Motor neuron (in vitro differentiated cells): ENCODE measurements around the gene OR1Q1. TPM values are rescaled to one million over a fixed set of nuclear protein-coding genes. Genes with fewer than 3 reads are reported as not detected.

Experiments
- total RNA-seq, 8 experiments: library from RNA; unstranded; fragments of 300-600 nt; gene quantifications; 2 replicates each; pipeline versions ENCODE4 v1.2.3 to v1.2.4, GENCODE V29; 2022

OR1Q1 gene
- total RNA-seq, 8 experiments from 2014 or later, result 0.97 TPM; not detected in 7

Other genes with a start within 250 kb of the OR1Q1 start
- 1 to 10 TPM in 2 of 8 experiments, under 1 TPM in 6; 0.05 to 3.2 (median 0.24) TPM for gene PTGS1, start 243.7 kb upstream of the OR1Q1 start, total RNA-seq
- gene OR1J1, start 136.8 kb upstream of the OR1Q1 start, total RNA-seq, result under 1 TPM in 2 of 8 experiments, not detected in 6; 0.33 to 0.80 TPM
- not detected for gene OR1J2, start 103.9 kb upstream of the OR1Q1 start, total RNA-seq
- gene OR1J4, start 95.6 kb upstream of the OR1Q1 start, total RNA-seq, result 1 to 10 TPM in 1 of 8 experiments, under 1 TPM in 1, not detected in 6; 0.21 to 1.3 TPM
- under 1 TPM in 3 of 8 experiments, not detected in 5; 0.23 to 0.49 (median 0.43) TPM for gene OR1N1, start 87.4 kb upstream of the OR1Q1 start, total RNA-seq
- gene OR1N2, start 61.6 kb upstream of the OR1Q1 start, total RNA-seq, result under 1 TPM in 2 of 8 experiments, not detected in 6; 0.45 to 0.62 TPM
- under 1 TPM in 4 of 8 experiments, not detected in 4; 0.13 to 0.66 (median 0.26) TPM for gene OR1L8, start 31.4 kb upstream of the OR1Q1 start, total RNA-seq
- under 1 TPM in 3 of 8 experiments, not detected in 5; 0.25 to 0.45 (median 0.38) TPM for gene OR1B1, start 42.9 kb downstream of the OR1Q1 start, total RNA-seq
- under 1 TPM in 1 of 8 experiments, not detected in 7; 0.18 TPM for gene OR1L1, start 47.0 kb downstream of the OR1Q1 start, total RNA-seq
- under 1 TPM in 3 of 8 experiments, not detected in 5; 0.17 to 0.66 (median 0.52) TPM for gene OR1L3, start 60.4 kb downstream of the OR1Q1 start, total RNA-seq
- under 1 TPM in 6 of 8 experiments, not detected in 2; 0.21 to 0.97 (median 0.54) TPM for gene OR1L4, start 109.3 kb downstream of the OR1Q1 start, total RNA-seq
- gene OR1L6, start 127.6 kb downstream of the OR1Q1 start, total RNA-seq, result under 1 TPM in 3 of 8 experiments, not detected in 5; 0.21 to 0.33 (median 0.23) TPM
- under 1 TPM in 2 of 8 experiments, not detected in 6; 0.25 to 0.52 TPM for gene OR5C1, start 174.2 kb downstream of the OR1Q1 start, total RNA-seq
- 1 to 10 TPM in 2 of 8 experiments, under 1 TPM in 3, not detected in 3; 0.27 to 1.5 (median 0.54) TPM for gene OR1K1, start 185.4 kb downstream of the OR1Q1 start, total RNA-seq
- gene PDCL, start 213.8 kb downstream of the OR1Q1 start, total RNA-seq, result 10 to 100 TPM; 19.8 to 26.0 (median 21.3) TPM